Spinal cord (tissue), 10 donors: ENCODE measurements around the gene ADGRG1. TPM values are rescaled to one million over a fixed set of nuclear protein-coding genes. Genes with fewer than 3 reads are reported as not detected.
"Not testable (repeated sequence)": the region's sequence is repeated elsewhere in the genome, so short reads cannot be mapped to it uniquely, and the experiment has no call there.

Source experiments
- DNase-seq, 6 donors: peaks; one replicate each; pipeline versions ENCODE4 v3.0.0 to v3.0.0-alpha.2; 2013 to 2015; ENCODE audit warnings: low spot score in 6 of 6, low read depth in 4 of 6
- H3K27ac ChIP-seq: one replicate; pipeline ENCODE4 v1.5.1; 2013; ENCODE audit warnings: low read depth, low read length, control low read depth
- H3K27me3 ChIP-seq: one replicate; pipeline ENCODE4 v1.6.1; 2013; ENCODE audit warnings: low read length; ENCODE audit not compliant: control insufficient read depth, insufficient read depth
- H3K36me3 ChIP-seq: one replicate; pipeline ENCODE4 v1.6.1; 2013; ENCODE audit warnings: low read length; ENCODE audit not compliant: control insufficient read depth, insufficient read depth
- H3K4me1 ChIP-seq: one replicate; pipeline ENCODE4 v1.6.1; 2013; ENCODE audit warnings: low read length; ENCODE audit not compliant: control insufficient read depth, insufficient read depth
- H3K4me3 ChIP-seq: one replicate; pipeline ENCODE4 v1.5.1; 2013; ENCODE audit warnings: low read depth, low read length, control low read depth
- H3K9me3 ChIP-seq: one replicate; pipeline ENCODE4 v1.6.1; 2013; ENCODE audit warnings: low read length; ENCODE audit not compliant: control insufficient read depth, insufficient read depth
- WGBS: methylation state at CpG from one replicate; pipeline ENCODE4 v1.1.5; 2013; ENCODE audit warnings: missing lambda C conversion rate; ENCODE audit not compliant: insufficient coverage; 5-methylcytosine and 5-hydroxymethylcytosine counted together
- polyA plus RNA-seq, 2 donors: library from polyadenylated mRNA; unstranded; fragments of 120-200 nt; gene quantifications; one replicate each; pipeline ENCODE4 v1.2.1, GENCODE V29; 2013; ENCODE audit not compliant: insufficient read length in 2 of 2
- total RNA-seq, 2 donors: library from RNA; depleted of rRNA in 1 of 2; stranded (reverse); fragments of 120-200 nt in 1 of 2; fragments of >200 nt in 1 of 2; gene quantifications; one replicate each; pipeline versions ENCODE4 v1.2.3 to v1.2.4, GENCODE V29; 2013 to 2014
- donor health status: healthy.

ADGRG1 gene
- total and polyA plus RNA-seq, 4 donors: 30.1 to 367 (median 189) TPM

GRCh38 chr16:57668630-57669475 lies 40.4 kb downstream of the ADGRG1 start:
- Histone ChIP-seq H3K27ac (no peak overlapping the region), H3K27me3 (no peaks in the 10 kb centered on the region), H3K4me1 (peaks cover 36% of the 10 kb centered on the region), H3K4me3 (no peak overlapping the region), H3K9me3 (no peaks in the 10 kb centered on the region), H3K36me3 (peaks cover 43% of the 10 kb centered on the region)
- WGBS: 85% methylated on average over 17 of the region's 20 CpGs
- no peak for DNase-seq

- no peak overlapping the region for H3K4me3 ChIP-seq
- peaks cover 36% of the 10 kb centered on the region for H3K4me1 ChIP-seq
- no peaks in the 10 kb centered on the region for H3K9me3 ChIP-seq
- peaks cover 36% of the 10 kb centered on the region for H3K36me3 ChIP-seq
- H3K27me3 ChIP-seq: no peaks in the 10 kb centered on the region
- DNase-seq: no peak
- H3K27ac ChIP-seq: no peak overlapping the region
- 81% methylated on average over 11 of the region's 12 CpGs for WGBS
Observed at GRCh38 chr16:57669476-57670162, 41.2 kb downstream of the ADGRG1 start.

- no peak overlapping the region for H3K4me3 ChIP-seq
- H3K4me1 ChIP-seq: peaks cover 36% of the 10 kb centered on the region
- peak in 2 of 6 donors; percentile 39 for DNase-seq
- WGBS: 37% methylated on average over 4 of the region's 4 CpGs
- no peak overlapping the region for H3K27ac ChIP-seq
- peaks cover 30% of the 10 kb centered on the region for H3K36me3 ChIP-seq
- no peaks in the 10 kb centered on the region for H3K9me3 ChIP-seq
- H3K27me3 ChIP-seq: no peaks in the 10 kb centered on the region
Observed at GRCh38 chr16:57670196-57670595, 41.8 kb downstream of the ADGRG1 start.

- Histone ChIP-seq H3K4me1 (peaks cover 33% of the 10 kb centered on the region), H3K36me3 (peaks cover 17% of the 10 kb centered on the region)
- H3K9me3 ChIP-seq, DNase-seq, H3K4me3 ChIP-seq, H3K27ac ChIP-seq, H3K27me3 ChIP-seq: not testable (repeated sequence)
- 74% methylated on average over 2 of the region's 7 CpGs for WGBS
Observed at GRCh38 chr16:57671451-57671850, 43.0 kb downstream of the ADGRG1 start.

- Histone ChIP-seq H3K36me3 (peaks cover 8% of the 10 kb centered on the region), H3K4me1 (peaks cover 23% of the 10 kb centered on the region), H3K27me3 (no peaks in the 10 kb centered on the region), H3K27ac (no peak overlapping the region), H3K9me3 (no peaks in the 10 kb centered on the region), H3K4me3 (no peak overlapping the region)
- 83% methylated on average over 1 of the region's 3 CpGs for WGBS
- DNase-seq: no peak
Observed at GRCh38 chr16:57672416-57672815, 44.0 kb downstream of the ADGRG1 start.

- Histone ChIP-seq H3K9me3 (no peaks in the 10 kb centered on the region), H3K27ac (no peak overlapping the region), H3K27me3 (no peaks in the 10 kb centered on the region), H3K36me3 (peaks cover 5% of the 10 kb centered on the region), H3K4me1 (peaks cover 22% of the 10 kb centered on the region), H3K4me3 (no peak overlapping the region)
- no peak for DNase-seq
- WGBS: 89% methylated on average over 1 of the region's 2 CpGs
Observed at GRCh38 chr16:57672824-57673223, 44.4 kb downstream of the ADGRG1 start.

- no peaks in the 10 kb centered on the region for H3K27me3 ChIP-seq
- H3K9me3 ChIP-seq: no peaks in the 10 kb centered on the region
- 39% methylated on average over 4 of the region's 12 CpGs for WGBS
- DNase-seq: no peak
- H3K27ac ChIP-seq: no peak overlapping the region
- H3K4me1 ChIP-seq: peaks cover 4% of the 10 kb centered on the region
- H3K4me3 ChIP-seq: no peak overlapping the region
- no peaks in the 10 kb centered on the region for H3K36me3 ChIP-seq
Observed at GRCh38 chr16:57675741-57676551, 47.5 kb downstream of the ADGRG1 start.

GRCh38 chr16:57676553-57677085 lies 48.2 kb downstream of the ADGRG1 start:
- H3K4me1 ChIP-seq: peaks cover 4% of the 10 kb centered on the region
- H3K36me3 ChIP-seq: no peaks in the 10 kb centered on the region
- no peak overlapping the region for H3K27ac ChIP-seq
- no peaks in the 10 kb centered on the region for H3K9me3 ChIP-seq
- WGBS: 83% methylated on average over 1 of the region's 4 CpGs
- no peak overlapping the region for H3K4me3 ChIP-seq
- no peak for DNase-seq
- H3K27me3 ChIP-seq: no peaks in the 10 kb centered on the region

GRCh38 chr16:57677622-57678369 lies 49.4 kb downstream of the ADGRG1 start:
- H3K4me3 ChIP-seq: no peak overlapping the region
- no peaks in the 10 kb centered on the region for H3K36me3 ChIP-seq
- no peaks in the 10 kb centered on the region for H3K9me3 ChIP-seq
- DNase-seq: no peak
- WGBS: 50% methylated on average over 12 of the region's 14 CpGs
- H3K4me1 ChIP-seq: peaks cover 4% of the 10 kb centered on the region
- H3K27ac ChIP-seq: no peak overlapping the region
- H3K27me3 ChIP-seq: no peaks in the 10 kb centered on the region
